HG03457 (cell line): ENCODE measurements around the gene CCDC92.

Source experiments
- ATAC-seq: cut with Tn5 transposase; IDR thresholded peaks from one replicate; pipeline ENCODE4 v1.9.1; 2021; ENCODE audit warnings: moderate number of reproducible peaks; ENCODE audit not compliant: unreplicated experiment

Gene CCDC92, protein sequence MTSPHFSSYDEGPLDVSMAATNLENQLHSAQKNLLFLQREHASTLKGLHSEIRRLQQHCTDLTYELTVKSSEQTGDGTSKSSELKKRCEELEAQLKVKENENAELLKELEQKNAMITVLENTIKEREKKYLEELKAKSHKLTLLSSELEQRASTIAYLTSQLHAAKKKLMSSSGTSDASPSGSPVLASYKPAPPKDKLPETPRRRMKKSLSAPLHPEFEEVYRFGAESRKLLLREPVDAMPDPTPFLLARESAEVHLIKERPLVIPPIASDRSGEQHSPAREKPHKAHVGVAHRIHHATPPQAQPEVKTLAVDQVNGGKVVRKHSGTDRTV

DNA sequence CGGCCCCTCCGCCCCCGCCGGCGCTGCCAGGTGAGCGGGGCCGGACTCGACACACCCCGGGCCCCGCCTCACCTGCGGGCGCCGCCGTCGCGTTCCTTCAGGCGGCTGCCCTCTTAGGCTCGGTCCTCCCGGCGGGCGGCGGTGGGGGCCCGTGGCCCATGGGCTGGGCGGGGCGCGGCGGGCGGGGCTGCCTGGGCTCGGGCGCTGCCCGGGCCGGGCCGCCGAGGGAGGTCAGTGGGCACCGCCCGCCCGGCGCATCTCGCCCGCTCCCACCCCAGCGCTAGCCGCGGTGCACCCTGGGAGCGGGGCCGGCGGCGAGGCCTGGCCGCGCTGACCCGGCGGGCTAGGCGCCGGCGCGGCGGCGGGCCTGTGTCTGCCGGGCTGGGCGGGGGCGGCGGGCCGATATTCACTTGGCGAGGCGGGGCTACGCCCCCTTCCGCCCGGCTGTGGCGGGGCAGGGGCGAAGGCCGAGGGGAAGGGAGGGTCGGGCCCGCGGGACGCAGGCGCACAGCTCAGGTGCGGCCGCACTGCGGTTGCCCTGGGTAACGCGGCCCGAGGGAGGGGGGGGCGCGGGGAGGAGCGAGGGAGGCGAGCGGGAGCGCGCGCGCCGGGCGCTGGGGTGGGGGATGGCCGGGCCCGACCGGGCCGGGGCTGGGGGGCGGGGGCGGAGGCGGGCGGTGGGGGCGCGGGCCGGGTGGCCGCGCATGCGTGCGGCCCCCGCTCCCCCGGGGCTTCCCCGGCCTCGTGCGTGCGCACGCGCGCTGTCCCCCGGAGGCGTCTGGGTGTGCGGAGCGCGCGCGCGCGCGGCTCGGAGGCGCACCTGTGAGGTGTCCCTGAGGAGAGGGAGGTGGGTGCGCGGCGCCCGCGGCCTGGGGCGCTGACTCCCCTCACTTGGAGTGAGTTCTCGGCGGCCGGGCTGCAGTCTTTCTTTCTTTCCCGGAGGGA is at the start of gene CCDC92, which contains the start of gene ZNF664:
Gene CCDC92 (minus strand): TSS at position 375 of the 945 bp plus-strand sequence. CDS start 28,526 bp downstream, outside the sequence.
Gene ZNF664 (plus strand): TSS at position 759 of the 945 bp plus-strand sequence. CDS start 38,930 bp downstream, outside the sequence.
- ATAC-seq: peak; percentile 72

GRCh38 chr12:124022161-124022560 is 49.5 kb upstream of the CCDC92 start:
- no peak for ATAC-seq

- no peak for ATAC-seq
Observed at GRCh38 chr12:124021007-124021406, 48.4 kb upstream of the CCDC92 start.

GRCh38 chr12:124020514-124020949 is 47.9 kb upstream of the CCDC92 start:
- ATAC-seq: no peak

DNA sequence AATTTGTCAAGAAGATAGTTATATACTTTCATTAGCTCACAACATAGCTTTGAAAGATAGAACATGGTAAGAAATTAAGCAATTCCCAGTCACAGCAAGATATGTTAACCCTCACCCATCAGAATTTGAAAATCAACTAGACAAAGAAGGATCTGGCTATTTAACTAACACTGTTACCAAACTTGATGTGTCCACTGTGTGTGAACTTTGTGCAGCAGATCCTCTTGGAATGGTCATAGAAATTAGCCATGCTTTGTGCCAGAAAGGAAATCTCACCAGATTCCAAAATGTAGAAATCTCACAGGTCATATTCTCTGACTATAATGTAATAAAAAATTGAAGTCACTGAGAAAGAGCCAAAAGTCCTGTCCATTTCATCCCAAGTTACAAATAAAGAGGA is 46.5 kb upstream of the CCDC92 start:
- no peak for ATAC-seq

DNA sequence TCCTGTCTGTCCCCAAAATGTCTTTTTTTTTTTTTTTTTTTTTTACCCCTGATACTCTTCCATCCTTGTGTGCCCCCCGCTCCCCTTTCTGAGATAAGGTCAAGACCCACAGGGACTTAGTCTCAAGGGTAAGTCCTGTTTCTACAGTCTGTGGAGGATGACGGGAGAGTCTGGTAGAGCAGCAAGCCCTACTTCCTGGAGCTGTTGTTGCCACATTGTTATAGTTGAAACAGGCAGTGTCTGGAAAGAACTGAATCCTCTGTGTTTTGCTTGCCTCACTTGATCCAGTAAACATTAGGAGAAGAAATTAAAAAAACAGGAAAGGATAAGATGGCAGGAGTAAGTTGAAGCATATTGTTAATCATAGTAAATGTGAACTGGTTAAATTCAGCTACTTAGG is 45.9 kb upstream of the CCDC92 start:
- ATAC-seq: no peak

GRCh38 chr12:124017064-124017463 is 44.4 kb upstream of the CCDC92 start:
- no peak for ATAC-seq

- no peak for ATAC-seq
Observed at GRCh38 chr12:124015494-124016461, 43.1 kb upstream of the CCDC92 start.

DNA sequence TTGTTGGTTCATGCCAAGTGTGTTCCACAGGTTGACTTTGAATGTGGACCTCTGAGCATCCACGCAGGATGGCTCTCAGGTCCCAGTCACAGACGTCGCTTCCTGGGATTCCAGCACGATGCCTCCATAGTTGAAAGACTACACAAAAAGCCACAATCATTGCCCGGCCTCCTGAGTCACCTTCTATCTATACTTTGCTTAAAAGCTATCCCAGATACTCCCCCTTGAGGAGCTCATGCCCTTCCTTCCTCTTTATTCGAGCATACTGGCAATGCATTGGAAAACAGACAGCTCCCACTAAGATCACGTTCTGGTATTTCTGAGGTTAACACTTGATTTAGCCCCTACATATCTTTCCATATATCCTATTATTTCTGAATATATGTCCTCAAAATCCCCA is 40.4 kb upstream of the CCDC92 start:
- ATAC-seq: no peak

GRCh38 chr12:124011435-124012115 is 38.9 kb upstream of the CCDC92 start:
- ATAC-seq: no peak

- no peak for ATAC-seq
Observed at GRCh38 chr12:124010687-124011086, 38.1 kb upstream of the CCDC92 start.

GRCh38 chr12:124009781-124010180 is 37.1 kb upstream of the CCDC92 start:
- no peak for ATAC-seq

DNA sequence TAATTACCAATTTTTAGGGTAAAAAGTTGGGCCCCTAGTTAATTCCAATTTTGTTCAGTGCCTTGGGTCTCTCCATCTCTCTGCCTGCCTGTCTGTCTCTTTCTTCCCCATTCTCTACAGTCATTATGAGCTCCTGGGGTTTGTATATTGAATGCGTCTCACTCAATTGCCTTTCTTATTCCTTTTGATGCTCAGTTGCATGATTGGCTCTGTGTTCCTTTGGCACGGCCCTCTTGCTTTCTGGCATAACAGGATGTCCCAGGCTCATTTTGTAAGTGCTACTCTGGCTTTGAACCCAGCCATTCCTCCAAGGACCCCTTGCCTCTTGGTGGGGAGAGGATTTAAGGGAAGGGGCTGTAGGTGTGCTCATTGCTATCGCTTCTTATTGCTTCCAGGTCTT is 36.0 kb upstream of the CCDC92 start:
- ATAC-seq: no peak

DNA sequence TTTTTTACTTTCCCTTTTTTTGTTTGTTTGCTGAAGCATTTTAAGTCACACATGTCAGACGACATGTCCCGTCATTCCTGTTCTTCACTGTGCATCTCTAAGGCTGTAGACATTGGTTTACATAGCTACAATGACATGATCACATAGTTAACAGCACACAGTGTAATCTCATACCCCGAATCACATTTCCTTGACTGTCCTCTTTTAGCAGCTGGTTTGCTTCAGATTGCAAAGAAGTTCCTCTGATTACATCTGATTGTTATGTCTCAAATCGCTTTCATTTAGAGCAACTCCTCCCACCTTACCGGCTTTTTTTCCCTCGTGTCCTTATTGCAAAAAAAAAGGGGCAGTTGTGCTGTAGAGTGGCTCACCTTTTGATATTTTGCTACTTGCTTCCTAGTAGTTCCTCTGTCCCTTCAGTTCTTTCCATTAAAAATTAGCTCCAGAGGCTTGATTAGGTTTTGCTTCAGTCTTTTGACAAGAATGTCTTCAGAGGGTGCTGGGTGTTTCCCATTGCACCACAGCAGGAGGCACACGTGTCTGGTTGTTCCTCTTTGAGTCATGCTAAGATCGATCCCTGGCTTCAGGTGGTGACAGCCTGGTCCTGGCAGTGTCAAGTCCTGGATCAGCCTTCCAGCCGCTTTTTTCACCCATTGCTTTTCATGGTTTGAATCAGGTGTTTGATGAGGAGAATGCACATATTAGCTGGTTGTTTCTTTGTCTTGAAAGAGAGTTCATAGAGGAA is 35.4 kb upstream of the CCDC92 start:
- ATAC-seq: no peak

GRCh38 chr12:124006846-124007713 is 34.4 kb upstream of the CCDC92 start:
- ATAC-seq: no peak

- no peak for ATAC-seq
Observed at GRCh38 chr12:124006085-124006845, 33.6 kb upstream of the CCDC92 start.

- no peak for ATAC-seq
Observed at GRCh38 chr12:124004233-124004875, 31.7 kb upstream of the CCDC92 start.
